ENCODE data around the gene PAX8. TPM values are rescaled to one million over a fixed set of nuclear protein-coding genes. Genes with fewer than 3 reads are reported as not detected.

PAX8 gene
- total and polyA plus RNA-seq, 10 of the 15 experiments (the other 5 are each of a cell fraction or from before 2014, with no cell fraction given) = 0.16 to 2.5 (median 0.97) TPM

GRCh38 chr2:113268621-113269360, 9.9 kb downstream of the PAX8 start:
- H3K36me3 ChIP-seq (ENCODE audit: control insufficient read depth in 2 of 2, insufficient read depth in 2 of 2, low read length in 1 of 2) = peaks cover 0 to 2% of the 10 kb centered on the region in 2 experiments; a peak in 1 of 4 replicates
- no peaks in the 10 kb centered on the region for H3K79me2 ChIP-seq (ENCODE audit: control insufficient read depth, insufficient read depth, low read length)
- no peak for DNase-seq (ENCODE audit: low read depth, low spot score)
- in situ Hi-C loops (cut with MboI) = no loop called here
- 4% methylated on average over 4 of the region's 4 CpGs for WGBS (ENCODE audit: insufficient coverage, insufficient replicate concordance, low lambda C conversion rate, missing lambda C conversion rate)
- CTCF ChIA-PET = no interaction called here
- no peak for FAIRE-seq
- POLR2A ChIA-PET = no interaction called here
- H3K27ac ChIP-seq (ENCODE audit: control insufficient read depth, insufficient read depth) = no peak overlapping the region
- no peaks in the 10 kb centered on the region for H3K9me3 ChIP-seq (replicated peaks; ENCODE audit: control insufficient read depth, insufficient read depth, low read length)
- H3K4me3 ChIP-seq = no peak overlapping the region
- H3K4me1 ChIP-seq (ENCODE audit: control insufficient read depth, insufficient read depth, low read length) = no peaks in the 10 kb centered on the region
- H4K20me1 ChIP-seq (ENCODE audit: control insufficient read depth, insufficient read depth) = no peaks in the 10 kb centered on the region
- ATAC-seq = no peak
- no peak for TF ChIP-seq HCFC1 (IDR thresholded peaks at IDR 0.05; ENCODE audit: low read length)
- TF ChIP-seq RCOR1 (conservative IDR thresholded peaks at IDR 0.05; ENCODE audit: low read depth, low read length) = no peak
- TF ChIP-seq ASH2L (IDR thresholded peaks at IDR 0.05; ENCODE audit: borderline replicate concordance, low read depth) = no peak
- no peak for TF ChIP-seq SREBF2 (IDR thresholded peaks at IDR 0.05; ENCODE audit: low read length)
- no peak for TF ChIP-seq NFYB (IDR thresholded peaks at IDR 0.05; ENCODE audit: insufficient read depth, low read depth, low read length)
- TF ChIP-seq, protein P1, sequence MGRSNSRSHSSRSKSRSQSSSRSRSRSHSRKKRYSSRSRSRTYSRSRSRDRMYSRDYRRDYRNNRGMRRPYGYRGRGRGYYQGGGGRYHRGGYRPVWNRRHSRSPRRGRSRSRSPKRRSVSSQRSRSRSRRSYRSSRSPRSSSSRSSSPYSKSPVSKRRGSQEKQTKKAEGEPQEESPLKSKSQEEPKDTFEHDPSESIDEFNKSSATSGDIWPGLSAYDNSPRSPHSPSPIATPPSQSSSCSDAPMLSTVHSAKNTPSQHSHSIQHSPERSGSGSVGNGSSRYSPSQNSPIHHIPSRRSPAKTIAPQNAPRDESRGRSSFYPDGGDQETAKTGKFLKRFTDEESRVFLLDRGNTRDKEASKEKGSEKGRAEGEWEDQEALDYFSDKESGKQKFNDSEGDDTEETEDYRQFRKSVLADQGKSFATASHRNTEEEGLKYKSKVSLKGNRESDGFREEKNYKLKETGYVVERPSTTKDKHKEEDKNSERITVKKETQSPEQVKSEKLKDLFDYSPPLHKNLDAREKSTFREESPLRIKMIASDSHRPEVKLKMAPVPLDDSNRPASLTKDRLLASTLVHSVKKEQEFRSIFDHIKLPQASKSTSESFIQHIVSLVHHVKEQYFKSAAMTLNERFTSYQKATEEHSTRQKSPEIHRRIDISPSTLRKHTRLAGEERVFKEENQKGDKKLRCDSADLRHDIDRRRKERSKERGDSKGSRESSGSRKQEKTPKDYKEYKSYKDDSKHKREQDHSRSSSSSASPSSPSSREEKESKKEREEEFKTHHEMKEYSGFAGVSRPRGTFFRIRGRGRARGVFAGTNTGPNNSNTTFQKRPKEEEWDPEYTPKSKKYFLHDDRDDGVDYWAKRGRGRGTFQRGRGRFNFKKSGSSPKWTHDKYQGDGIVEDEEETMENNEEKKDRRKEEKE (IDR thresholded peaks at IDR 0.05) = no peak
- TF ChIP-seq CBX3 (IDR thresholded peaks at IDR 0.05; ENCODE audit: borderline replicate concordance, low read depth) = no peak
- TF ChIP-seq GATAD2B (conservative IDR thresholded peaks at IDR 0.05; ENCODE audit: low read depth) = no peak
- no peak for TF ChIP-seq SUZ12 (IDR thresholded peaks at IDR 0.05; ENCODE audit: unreplicated experiment)
- TF ChIP-seq NFXL1 (IDR thresholded peaks at IDR 0.05; ENCODE audit: borderline replicate concordance) = no peak
- TF ChIP-seq, protein P2, sequence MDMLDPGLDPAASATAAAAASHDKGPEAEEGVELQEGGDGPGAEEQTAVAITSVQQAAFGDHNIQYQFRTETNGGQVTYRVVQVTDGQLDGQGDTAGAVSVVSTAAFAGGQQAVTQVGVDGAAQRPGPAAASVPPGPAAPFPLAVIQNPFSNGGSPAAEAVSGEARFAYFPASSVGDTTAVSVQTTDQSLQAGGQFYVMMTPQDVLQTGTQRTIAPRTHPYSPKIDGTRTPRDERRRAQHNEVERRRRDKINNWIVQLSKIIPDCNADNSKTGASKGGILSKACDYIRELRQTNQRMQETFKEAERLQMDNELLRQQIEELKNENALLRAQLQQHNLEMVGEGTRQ (IDR thresholded peaks at IDR 0.05; ENCODE audit: borderline replicate concordance, low read depth, low read length) = no peak
- TF ChIP-seq RAD51 (IDR thresholded peaks at IDR 0.05) = no peak
- no peak for TF ChIP-seq RAD21 (IDR thresholded peaks at IDR 0.05; ENCODE audit: insufficient read depth, low read depth, low read length)
- TF ChIP-seq POLR2AphosphoS5 (IDR thresholded peaks at IDR 0.05; ENCODE audit: low read length) = no peak
- TF ChIP-seq ZNF24 (IDR thresholded peaks at IDR 0.05) = no peak
- TF ChIP-seq STAT1 (conservative IDR thresholded peaks at IDR 0.05) = no peak
- no peak for TF ChIP-seq BRCA1 (IDR thresholded peaks at IDR 0.05; ENCODE audit: low read depth, low read length)
- no peaks in the 10 kb centered on the region for H3K27me3 ChIP-seq (replicated peaks in 1 of 2; ENCODE audit: control insufficient read depth in 2 of 2, insufficient read depth in 2 of 2, low read length in 1 of 2)
- no TSS peak for BruUV-seq (replicated peaks)
- intact Hi-C loops (cut with micrococcal nuclease; ENCODE audit: unreplicated experiment) = no loop called here
- no peak overlapping the region for H3K4me2 ChIP-seq (ENCODE audit: control insufficient read depth, insufficient read depth)
- RAD21 ChIA-PET (ENCODE audit: unreplicated experiment) = no interaction called here
- no peak overlapping the region for H3K9ac ChIP-seq (ENCODE audit: control insufficient read depth, insufficient read depth, low read length)
- no peak overlapping the region for H2AFZ ChIP-seq (ENCODE audit: control insufficient read depth, low read depth, low read length)
- SMC1A ChIA-PET (ENCODE audit: uncharacterized antibody, unreplicated experiment) = no interaction called here

All from GM12878 (cell line).